Measurements from ENCODE around the gene UTF1.
"Not testable (repeated sequence)": the region's sequence is repeated elsewhere in the genome, so short reads cannot be mapped to it uniquely, and the experiment has no call there.

The UTF1 gene

DNA sequence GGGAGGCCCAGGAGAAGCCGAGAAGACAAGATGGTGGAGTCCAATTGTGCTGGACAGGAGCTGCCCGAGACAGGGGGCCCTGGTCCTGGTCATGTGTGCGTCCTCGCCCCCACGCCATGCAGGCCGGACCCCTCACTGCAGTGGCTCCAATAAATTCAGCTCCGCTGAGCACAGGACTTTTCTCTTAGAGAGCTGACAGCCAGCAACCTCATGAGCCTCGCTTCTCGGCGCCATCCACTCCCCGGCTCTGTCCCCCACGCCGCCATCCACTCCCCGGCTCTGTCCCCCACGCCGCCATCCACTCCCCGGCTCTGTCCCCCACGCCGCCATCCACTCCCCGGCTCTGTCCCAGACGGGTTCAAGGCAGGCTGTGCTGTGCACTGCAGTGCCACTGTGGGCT is 2.8 kb upstream of the UTF1 start:
- no peak for DNase-seq (ENCODE audit: low spot score)

GRCh38 chr10:133229265-133230043 is 563 bp upstream of the UTF1 start:
- DNase-seq (ENCODE audit: low spot score) = no peak

DNA sequence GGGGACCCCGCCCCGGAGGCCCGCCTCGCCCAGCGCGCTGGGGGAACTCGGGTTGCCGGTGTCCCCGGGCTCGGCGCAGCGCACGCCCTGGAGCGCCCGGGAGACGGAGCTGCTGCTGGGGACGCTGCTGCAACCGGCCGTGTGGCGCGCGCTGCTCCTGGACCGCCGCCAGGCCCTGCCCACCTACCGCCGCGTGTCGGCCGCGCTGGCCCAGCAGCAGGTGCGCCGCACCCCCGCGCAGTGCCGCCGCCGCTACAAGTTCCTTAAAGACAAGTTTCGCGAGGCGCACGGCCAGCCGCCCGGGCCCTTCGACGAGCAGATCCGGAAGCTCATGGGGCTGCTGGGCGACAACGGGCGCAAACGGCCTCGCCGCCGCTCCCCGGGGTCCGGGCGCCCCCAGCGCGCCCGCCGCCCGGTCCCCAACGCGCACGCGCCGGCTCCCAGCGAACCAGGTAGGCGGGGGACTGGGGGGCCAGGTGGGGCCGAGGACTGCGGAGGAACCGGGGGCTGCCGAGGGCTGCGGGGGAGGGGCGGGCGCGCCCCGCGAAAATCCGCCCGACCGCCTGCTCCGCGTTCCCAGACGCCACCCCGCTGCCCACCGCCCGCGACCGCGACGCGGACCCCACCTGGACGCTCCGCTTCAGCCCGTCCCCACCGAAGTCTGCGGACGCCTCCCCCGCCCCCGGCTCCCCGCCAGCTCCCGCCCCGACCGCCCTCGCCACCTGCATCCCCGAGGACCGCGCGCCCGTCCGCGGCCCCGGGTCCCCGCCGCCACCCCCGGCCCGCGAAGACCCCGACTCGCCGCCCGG is 574 bp downstream of the UTF1 start:
- DNase-seq (ENCODE audit: low spot score) = no peak

DNA sequence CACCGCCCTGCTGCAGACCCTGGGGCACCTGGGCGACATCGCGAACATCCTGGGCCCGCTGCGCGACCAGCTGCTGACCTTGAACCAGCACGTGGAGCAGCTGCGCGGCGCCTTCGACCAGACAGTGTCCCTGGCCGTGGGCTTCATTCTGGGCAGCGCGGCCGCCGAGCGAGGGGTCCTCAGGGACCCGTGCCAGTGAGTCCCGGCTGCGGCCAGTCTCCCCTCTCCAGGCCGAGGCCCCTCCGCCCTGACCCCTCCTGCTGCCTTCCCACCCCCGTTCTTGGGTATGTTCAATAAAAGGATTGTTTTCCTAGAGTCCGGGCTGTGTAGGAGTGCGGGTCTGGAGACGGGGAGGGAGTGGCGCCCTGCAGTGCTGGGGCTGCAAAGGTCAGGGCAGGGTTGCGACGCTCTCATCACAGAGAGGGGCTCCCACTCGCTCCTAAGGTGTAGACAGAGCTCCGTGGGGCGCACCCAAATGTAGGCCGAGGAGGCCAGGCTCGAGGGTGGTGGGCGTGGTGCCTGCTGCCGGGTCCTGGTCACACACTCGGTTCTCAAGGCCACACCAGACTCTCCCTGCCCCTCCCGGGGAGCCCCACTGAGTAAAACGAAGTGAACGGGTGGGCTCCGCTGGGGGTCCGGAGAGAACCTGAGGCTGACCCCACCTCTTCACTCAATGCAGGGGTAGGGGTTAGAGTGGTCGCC is 1.4 kb downstream of the UTF1 start:
- DNase-seq (ENCODE audit: low spot score) = no peak

DNA sequence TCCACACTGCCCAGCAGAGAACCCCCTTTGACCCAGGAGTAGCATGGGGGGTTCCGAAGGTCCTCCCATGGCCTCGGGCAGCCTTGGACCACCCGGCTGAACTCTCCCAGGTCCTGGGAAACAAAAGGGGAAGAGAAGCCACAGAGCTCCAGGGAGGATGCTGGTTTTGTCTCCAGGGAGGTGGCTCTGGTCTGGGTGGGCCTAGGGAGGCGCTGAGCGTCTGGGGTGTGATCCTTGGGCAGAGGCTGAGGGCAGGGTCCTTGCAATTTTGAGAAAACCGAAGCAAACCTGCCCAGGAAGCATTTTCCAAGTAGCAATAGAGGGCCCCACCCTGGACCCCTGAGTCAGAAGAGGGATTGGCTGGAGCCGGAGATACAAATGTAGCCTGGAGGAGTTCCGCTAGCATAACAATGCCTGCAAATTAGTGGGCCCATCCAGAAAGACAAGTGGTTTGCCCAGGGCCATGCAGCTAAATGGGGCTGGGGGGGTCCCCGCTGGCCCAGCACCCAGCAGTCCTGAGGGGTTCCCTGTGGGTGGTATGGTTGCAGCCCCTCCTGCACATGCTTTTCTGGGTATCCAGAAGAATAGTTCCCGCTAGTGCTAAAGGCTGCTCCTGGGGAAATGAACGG is 2.0 kb downstream of the UTF1 start:
- DNase-seq (ENCODE audit: low spot score) = no peak

DNA sequence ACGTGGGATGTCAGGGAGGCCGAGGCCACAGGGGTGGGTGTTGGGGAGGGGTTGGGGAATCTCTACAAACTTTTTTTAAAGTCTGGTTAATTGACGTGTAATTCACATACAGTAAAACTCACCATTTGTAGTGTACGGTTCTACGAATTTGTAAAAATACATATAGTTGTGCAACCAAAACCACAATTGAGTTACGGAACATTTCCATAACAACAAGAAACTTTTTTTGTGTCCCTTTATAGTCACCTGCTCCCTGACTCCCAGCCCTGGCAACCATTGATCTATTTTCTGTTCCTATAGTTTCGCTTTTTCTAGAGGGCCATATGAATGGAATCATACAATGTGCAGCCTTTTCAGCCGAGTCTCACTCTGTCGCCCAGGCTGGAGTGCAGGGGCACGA is 4.8 kb downstream of the UTF1 start:
- DNase-seq (ENCODE audit: low spot score) = not testable (repeated sequence)

DNA sequence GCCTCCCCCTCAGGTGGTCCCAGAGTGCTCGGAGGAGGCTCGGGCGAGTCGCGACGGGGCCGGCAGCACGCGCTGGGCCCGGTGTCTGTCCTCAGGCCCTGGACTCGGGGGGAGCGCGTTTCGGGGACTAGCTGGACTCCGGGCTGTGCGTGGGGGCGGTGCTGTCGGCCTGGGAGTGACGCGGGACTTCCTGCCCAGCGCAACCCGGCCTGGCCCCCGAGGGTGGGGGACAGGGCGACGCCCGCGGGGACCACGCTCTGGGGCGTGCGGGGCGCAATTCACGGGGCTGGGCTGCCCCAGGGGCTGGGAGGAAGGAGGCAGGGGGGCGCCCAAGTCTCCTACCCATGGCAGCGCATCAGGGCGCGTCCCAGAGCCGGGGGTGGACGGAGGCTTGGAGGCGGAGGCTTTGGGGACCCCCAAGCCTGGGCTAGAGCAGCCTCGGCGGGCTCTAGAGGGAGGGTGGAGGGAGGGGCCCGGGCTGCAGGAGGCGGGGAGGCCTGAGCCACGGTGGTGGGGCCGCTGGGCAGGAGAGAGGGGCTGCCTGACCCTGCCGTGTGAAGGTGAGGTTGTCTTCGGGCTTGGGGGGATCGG is 5.3 kb downstream of the UTF1 start:
- DNase-seq (ENCODE audit: low spot score) = no peak

DNA sequence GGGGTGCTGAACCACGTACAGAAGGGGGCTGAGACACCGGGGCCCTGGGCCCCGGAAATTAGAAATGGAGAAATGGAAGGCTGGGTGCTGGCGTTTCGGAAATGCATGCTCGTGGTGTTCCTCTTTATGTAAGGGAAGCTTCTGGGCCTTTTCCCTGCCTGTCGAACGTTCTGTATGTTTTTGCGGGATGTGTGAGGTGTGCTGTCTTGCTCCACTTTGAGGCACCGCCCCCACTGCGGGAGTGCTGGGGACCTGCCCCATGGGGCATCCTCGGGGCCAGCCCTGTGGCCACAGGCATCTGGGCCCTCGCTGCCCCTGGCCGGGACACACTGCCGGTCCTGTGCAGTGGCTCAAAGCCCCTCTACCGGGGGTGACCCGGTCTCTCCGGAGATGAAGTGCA is 5.9 kb downstream of the UTF1 start:
- no peak for DNase-seq (ENCODE audit: low spot score)

GRCh38 chr10:133236401-133237240 is 6.6 kb downstream of the UTF1 start:
- no peak for DNase-seq (ENCODE audit: low spot score)

DNA sequence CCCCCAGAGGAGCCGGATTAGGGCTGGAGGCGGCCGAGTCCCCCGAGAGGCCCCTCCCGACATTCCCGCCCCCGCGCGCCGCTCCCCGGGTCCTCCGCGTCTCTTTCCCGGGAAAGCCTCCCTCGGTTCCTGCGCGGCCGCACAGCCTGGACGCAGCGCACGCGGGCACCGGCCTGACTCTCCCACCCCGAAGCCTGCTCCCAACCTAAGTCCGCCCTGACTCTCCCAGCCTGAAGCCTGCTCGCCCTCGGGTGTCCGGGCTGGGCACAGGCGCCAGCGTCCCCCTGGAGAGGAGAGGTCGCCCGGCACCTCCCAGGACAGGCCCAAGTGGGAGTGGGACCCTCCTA is 7.2 kb downstream of the UTF1 start:
- DNase-seq (ENCODE audit: low spot score) = no peak

GRCh38 chr10:133237588-133238465 is 7.8 kb downstream of the UTF1 start, which contains the start of gene VENTX:
Gene VENTX (plus strand): TSS chr10:133237855. CDS start chr10:133237915, 60 bp downstream.
- no peak for DNase-seq (ENCODE audit: low spot score)

DNA sequence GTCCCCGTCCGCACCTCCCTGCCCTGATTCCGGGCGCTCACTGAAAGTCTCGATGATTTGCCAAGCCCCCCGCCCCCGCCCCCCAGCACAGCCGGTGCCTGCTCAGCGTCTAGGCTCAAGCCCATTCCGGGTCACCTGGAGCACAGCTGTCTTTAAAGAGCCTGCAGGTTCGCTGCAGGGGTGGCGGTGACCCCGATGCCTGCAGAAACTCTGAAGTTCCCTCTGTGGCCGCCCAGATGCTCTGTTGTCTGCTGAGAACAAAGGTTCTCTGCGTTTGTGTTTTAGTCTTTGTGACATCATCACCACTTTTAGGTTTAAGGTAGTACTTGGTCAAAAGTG is 8.4 kb downstream of the UTF1 start:
- DNase-seq (ENCODE audit: low spot score) = no peak

DNA sequence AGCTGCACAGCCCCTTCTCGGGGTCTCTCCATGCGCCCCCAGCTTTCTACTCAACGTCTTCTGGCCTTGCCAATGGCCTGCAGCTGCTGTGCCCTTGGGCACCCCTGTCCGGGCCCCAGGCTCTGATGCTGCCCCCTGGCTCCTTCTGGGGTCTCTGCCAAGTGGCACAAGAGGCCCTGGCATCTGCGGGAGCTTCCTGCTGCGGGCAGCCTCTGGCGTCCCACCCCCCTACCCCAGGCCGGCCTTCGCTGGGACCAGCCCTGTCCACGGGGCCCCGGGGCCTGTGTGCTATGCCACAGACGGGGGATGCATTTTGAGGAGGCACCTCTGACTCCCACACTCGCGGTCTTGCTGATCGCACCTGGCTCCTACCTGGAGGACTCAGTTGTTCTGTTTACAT is 10.0 kb downstream of the UTF1 start:
- no peak for DNase-seq (ENCODE audit: low spot score)

DNA sequence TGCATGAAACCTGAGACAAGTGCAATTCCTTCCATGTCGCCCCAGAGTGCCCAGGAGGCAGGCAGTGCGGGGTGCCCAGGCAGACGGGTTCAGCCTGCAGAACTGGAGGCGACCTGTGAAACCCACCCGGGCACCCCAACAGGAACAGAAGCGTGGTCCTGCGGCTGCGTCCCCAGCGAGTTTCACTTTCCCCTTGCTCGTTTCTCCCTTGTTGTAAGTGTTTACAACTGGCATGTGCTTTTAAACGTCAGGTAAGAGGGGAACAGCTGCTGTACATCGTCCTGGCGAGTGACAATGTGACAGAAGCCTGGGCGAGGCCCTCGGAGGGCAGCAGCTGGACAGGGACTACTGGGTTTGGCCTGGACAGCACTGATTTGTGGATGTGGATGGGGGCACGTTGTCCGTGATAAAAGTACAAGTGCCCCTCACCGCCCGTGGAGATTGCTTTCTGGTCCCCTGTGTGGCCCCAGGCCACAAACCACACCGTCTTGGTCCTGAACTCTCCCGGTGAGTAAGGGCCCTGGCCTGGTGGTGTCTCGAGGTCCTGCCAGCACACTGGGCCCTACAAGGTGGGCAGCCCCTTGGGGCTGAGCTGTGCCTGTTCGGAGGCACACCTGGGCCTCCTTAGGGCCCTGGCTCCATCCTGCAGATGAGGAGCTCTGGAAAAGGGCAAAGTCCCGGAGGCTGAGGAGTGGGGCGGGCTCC is 11.6 kb downstream of the UTF1 start:
- no peak for DNase-seq (ENCODE audit: low spot score)

GRCh38 chr10:133242611-133243356 is 12.8 kb downstream of the UTF1 start:
- no peak for DNase-seq (ENCODE audit: low spot score)

DNA sequence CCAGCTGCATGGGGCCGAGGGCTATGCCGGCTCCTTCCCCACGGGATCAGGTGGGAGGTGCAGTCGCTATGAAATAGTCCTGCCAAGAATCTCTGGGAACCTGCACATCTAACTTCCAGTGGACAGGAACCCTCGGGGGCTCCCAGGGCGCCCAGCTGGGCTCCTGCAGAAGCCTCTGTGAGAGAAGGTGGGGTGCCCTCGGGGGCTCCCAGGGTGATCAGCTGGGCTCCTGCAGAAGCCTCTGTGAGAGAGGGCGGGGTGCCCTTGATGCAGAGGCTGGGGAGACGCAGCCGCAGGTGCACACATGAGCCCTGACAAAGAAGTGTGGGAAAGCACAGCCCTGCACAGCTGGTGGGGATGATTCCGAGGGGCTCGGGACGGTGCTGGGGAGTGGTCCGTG is 13.6 kb downstream of the UTF1 start:
- no peak for DNase-seq (ENCODE audit: low spot score)

GRCh38 chr10:133245439-133246235 is 15.6 kb downstream of the UTF1 start:
- DNase-seq (ENCODE audit: low spot score) = no peak

GRCh38 chr10:133246236-133246626 is 16.2 kb downstream of the UTF1 start:
- DNase-seq (ENCODE audit: low spot score) = no peak

Measured in globus pallidus (tissue), 1 donor.